Omental fat pad (tissue), 4 donors: Measurements from ENCODE around the gene RAB36. TPM values are rescaled to one million over a fixed set of nuclear protein-coding genes. Genes with fewer than 3 reads are reported as not detected.

Source experiments
- ATAC-seq: fragments of 150-250 bp; one replicate; pipeline ENCODE4 v1.9.1; 2016; ENCODE audit warnings: mild to moderate bottlenecking, moderate library complexity; ENCODE audit not compliant: low FRiP score
- DNase-seq: peaks from one replicate; pipeline ENCODE4 v3.0.0-alpha.2; 2019; ENCODE audit warnings: low spot score
- CTCF ChIP-seq, 3 donors: fragments of 450-650 bp; IDR thresholded peaks; one replicate each; pipeline ENCODE4 v1.5.1; 2016 to 2017; ENCODE audit warnings: antibody characterized with exemption in 3 of 3, mild to moderate bottlenecking in 3 of 3, moderate library complexity in 2 of 3
- total RNA-seq, 4 donors: library from RNA; depleted of rRNA; stranded (reverse); fragments of >200 nt; gene quantifications; one replicate each; pipeline ENCODE4 v1.1.0, GENCODE V29; 2016

Gene RAB36
- total RNA-seq, 4 donors from 2014 or later, result 1.6 to 5.7 (median 2.9) TPM

- TF ChIP-seq CTCF (IDR thresholded peaks at IDR 0.05), result no peak
- DNase-seq (no peak), ATAC-seq (no peak)
Measured at GRCh38 chr22:23105304-23105703, 40.0 kb upstream of the RAB36 start.

- DNase-seq, result no peak
- TF ChIP-seq CTCF (IDR thresholded peaks at IDR 0.05), result no peak
- ATAC-seq, result no peak
Measured at GRCh38 chr22:23105919-23106318, 39.4 kb upstream of the RAB36 start.

GRCh38 chr22:23106344-23106743 lies 38.9 kb upstream of the RAB36 start:
- ATAC-seq, result no peak

GRCh38 chr22:23106906-23107367 lies 38.3 kb upstream of the RAB36 start:
- no peak for ATAC-seq
- no peak for DNase-seq

More at GRCh38 chr22:23106344-23106743, 38.9 kb upstream of the RAB36 start:
- DNase-seq, result no peak
- TF ChIP-seq CTCF (IDR thresholded peaks at IDR 0.05), result no peak

GRCh38 chr22:23107487-23108248 lies 37.6 kb upstream of the RAB36 start:
- TF ChIP-seq CTCF (IDR thresholded peaks at IDR 0.05), result no peak
- ATAC-seq, result no peak
- no peak for DNase-seq

More at GRCh38 chr22:23106906-23107367, 38.3 kb upstream of the RAB36 start:
- no peak for TF ChIP-seq CTCF (IDR thresholded peaks at IDR 0.05)

- TF ChIP-seq CTCF (IDR thresholded peaks at IDR 0.05), result no peak
- ATAC-seq, result no peak
- DNase-seq, result no peak
Measured at GRCh38 chr22:23108249-23109078, 36.8 kb upstream of the RAB36 start.
